ENCODE measurements around the gene AMBRA1.

Gene AMBRA1

GRCh38 chr11:46537121-46537520, 56.7 kb downstream of the AMBRA1 start:
- Histone ChIP-seq H4K20me1 (ENCODE audit: insufficient read depth, low read length) (peaks cover 49% of the 10 kb centered on the region), H3K4me3 (ENCODE audit: low read depth in 1 of 2, low read length in 2 of 2) (no peak overlapping the region), H3K36me3 (ENCODE audit: insufficient read depth, low read length) (peaks cover 41% of the 10 kb centered on the region), H3K9me3 (ENCODE audit: insufficient read depth, low read length, severe bottlenecking) (no peaks in the 10 kb centered on the region), H3K4me1 (ENCODE audit: insufficient read depth, low read length) (0 out of 2 replicates have a peak, but pooled peaks cover 6% of the 10 kb centered on the region), H2AFZ (ENCODE audit: low read depth, low read length) (no peak overlapping the region), H3K79me2 (ENCODE audit: insufficient read depth, low read length) (peaks cover 91% of the 10 kb centered on the region), H3K4me2 (ENCODE audit: insufficient read depth, low read length) (no peak overlapping the region), H3K27ac (ENCODE audit: low read length) (peak overlapping the region; percentile 16), H3K9ac (ENCODE audit: low read depth, low read length) (no peak overlapping the region), H3K27me3 (ENCODE audit: insufficient read depth, low read length, poor library complexity) (no peaks in the 10 kb centered on the region)
- DNase-seq (no peak), ATAC-seq (ENCODE audit: insufficient read depth, low read depth) (no peak)
- TF ChIP-seq EZH2 (IDR thresholded peaks at IDR 0.05; ENCODE audit: borderline replicate concordance, low read depth, low read length, severe bottlenecking) (no peak), CTCF (IDR thresholded peaks at IDR 0.05; ENCODE audit: borderline replicate concordance, extremely low read depth, low read length, poor library complexity, severe bottlenecking) (peak; percentile 35)

- no peak for TF ChIP-seq EZH2 (IDR thresholded peaks at IDR 0.05; ENCODE audit: borderline replicate concordance, low read depth, low read length, severe bottlenecking)
- TF ChIP-seq CTCF (IDR thresholded peaks at IDR 0.05; ENCODE audit: borderline replicate concordance, extremely low read depth, low read length, poor library complexity, severe bottlenecking) = no peak
- ATAC-seq (ENCODE audit: insufficient read depth, low read depth) (no peak), DNase-seq (no peak)
- Histone ChIP-seq H3K4me2 (ENCODE audit: insufficient read depth, low read length) (no peak overlapping the region), H3K27me3 (ENCODE audit: insufficient read depth, low read length, poor library complexity) (no peaks in the 10 kb centered on the region), H2AFZ (ENCODE audit: low read depth, low read length) (no peak overlapping the region), H3K79me2 (ENCODE audit: insufficient read depth, low read length) (peaks cover 88% of the 10 kb centered on the region), H3K36me3 (ENCODE audit: insufficient read depth, low read length) (peaks cover 26% of the 10 kb centered on the region), H3K4me1 (ENCODE audit: insufficient read depth, low read length) (0 out of 2 replicates have a peak, but pooled peaks cover 6% of the 10 kb centered on the region), H3K27ac (ENCODE audit: low read length) (no peak overlapping the region), H4K20me1 (ENCODE audit: insufficient read depth, low read length) (peaks cover 42% of the 10 kb centered on the region), H3K4me3 (ENCODE audit: low read depth in 1 of 2, low read length in 2 of 2) (no peak overlapping the region), H3K9ac (ENCODE audit: low read depth, low read length) (no peak overlapping the region), H3K9me3 (ENCODE audit: insufficient read depth, low read length, severe bottlenecking) (no peaks in the 10 kb centered on the region)
Measured at GRCh38 chr11:46535688-46536087, 58.1 kb downstream of the AMBRA1 start.

GRCh38 chr11:46534711-46535110, 59.1 kb downstream of the AMBRA1 start:
- Histone ChIP-seq H4K20me1 (ENCODE audit: insufficient read depth, low read length) (peaks cover 47% of the 10 kb centered on the region), H3K4me2 (ENCODE audit: insufficient read depth, low read length) (no peak overlapping the region), H3K79me2 (ENCODE audit: insufficient read depth, low read length) (peaks cover 88% of the 10 kb centered on the region)

More at GRCh38 chr11:46534711-46535110, 59.1 kb downstream of the AMBRA1 start:
- ATAC-seq (ENCODE audit: insufficient read depth, low read depth) = no peak
- H2AFZ ChIP-seq (ENCODE audit: low read depth, low read length) = no peak overlapping the region
- peaks cover 16% of the 10 kb centered on the region for H3K36me3 ChIP-seq (ENCODE audit: insufficient read depth, low read length)
- no peak for DNase-seq
- no peaks in the 10 kb centered on the region for H3K27me3 ChIP-seq (ENCODE audit: insufficient read depth, low read length, poor library complexity)
- 0 out of 2 replicates have a peak, but pooled peaks cover 6% of the 10 kb centered on the region for H3K4me1 ChIP-seq (ENCODE audit: insufficient read depth, low read length)
- no peak overlapping the region for H3K27ac ChIP-seq (ENCODE audit: low read length)
- H3K9me3 ChIP-seq (ENCODE audit: insufficient read depth, low read length, severe bottlenecking) = no peaks in the 10 kb centered on the region
- H3K4me3 ChIP-seq (ENCODE audit: low read depth in 1 of 2, low read length in 2 of 2) = no peak overlapping the region
- TF ChIP-seq CTCF (IDR thresholded peaks at IDR 0.05; ENCODE audit: borderline replicate concordance, extremely low read depth, low read length, poor library complexity, severe bottlenecking) (no peak), EZH2 (IDR thresholded peaks at IDR 0.05; ENCODE audit: borderline replicate concordance, low read depth, low read length, severe bottlenecking) (no peak)
- no peak overlapping the region for H3K9ac ChIP-seq (ENCODE audit: low read depth, low read length)
